ENCODE data around the gene EMID1.

The EMID1 gene

GRCh38 chr22:29205594-29206371, at the start of gene EMID1:
EMID1 (plus strand) TSS chr22:29205896; CDS start chr22:29206039, 143 bp downstream.
- no peak for DNase-seq (ENCODE audit: low spot score)

- DNase-seq (ENCODE audit: low spot score), result no peak
These were observed 49.7 kb upstream of the EMID1 start for GRCh38 chr22:29155966-29156365.

- no peak for DNase-seq (ENCODE audit: low spot score)
These were observed 49.2 kb upstream of the EMID1 start for GRCh38 chr22:29156507-29156906.

- DNase-seq (ENCODE audit: low spot score), result no peak
These were observed 47.7 kb upstream of the EMID1 start for GRCh38 chr22:29157759-29158535.

GRCh38 chr22:29158546-29158945, 47.1 kb upstream of the EMID1 start:
- no peak for DNase-seq (ENCODE audit: low spot score)

GRCh38 chr22:29163808-29164207, 41.9 kb upstream of the EMID1 start:
- no peak for DNase-seq (ENCODE audit: low spot score)

- no peak for DNase-seq (ENCODE audit: low spot score)
These were observed 40.2 kb upstream of the EMID1 start for GRCh38 chr22:29165321-29166060.

GRCh38 chr22:29166180-29166579, 39.5 kb upstream of the EMID1 start:
- no peak for DNase-seq (ENCODE audit: low spot score)

GRCh38 chr22:29167032-29167911, 38.4 kb upstream of the EMID1 start:
- DNase-seq (ENCODE audit: low spot score), result no peak

- no peak for DNase-seq (ENCODE audit: low spot score)
These were observed 34.0 kb upstream of the EMID1 start for GRCh38 chr22:29171721-29172120.

GRCh38 chr22:29172216-29172615, 33.5 kb upstream of the EMID1 start:
- no peak for DNase-seq (ENCODE audit: low spot score)

GRCh38 chr22:29175312-29175835, 30.3 kb upstream of the EMID1 start:
- no peak for DNase-seq (ENCODE audit: low spot score)

GRCh38 chr22:29183971-29184848, 21.5 kb upstream of the EMID1 start:
- DNase-seq (ENCODE audit: low spot score), result no peak

GRCh38 chr22:29184849-29185490, 20.7 kb upstream of the EMID1 start:
- peak; percentile 39 for DNase-seq (ENCODE audit: low spot score)

- no peak for DNase-seq (ENCODE audit: low spot score)
These were observed 19.4 kb upstream of the EMID1 start for GRCh38 chr22:29186302-29186701.

GRCh38 chr22:29187831-29188230, 17.9 kb upstream of the EMID1 start:
- no peak for DNase-seq (ENCODE audit: low spot score)

- no peak for DNase-seq (ENCODE audit: low spot score)
These were observed 15.6 kb upstream of the EMID1 start for GRCh38 chr22:29190051-29190450.

- DNase-seq (ENCODE audit: low spot score), result no peak
These were observed 14.8 kb upstream of the EMID1 start for GRCh38 chr22:29190918-29191317.

GRCh38 chr22:29193021-29193420, 12.7 kb upstream of the EMID1 start:
- no peak for DNase-seq (ENCODE audit: low spot score)

- no peak for DNase-seq (ENCODE audit: low spot score)
These were observed 11.5 kb upstream of the EMID1 start for GRCh38 chr22:29194184-29194583.
